GM18868 (cell line): Measurements from ENCODE around the gene ABHD13.
A peak's percentile ranks its signal among the peaks of the same experiment; 100 is the strongest.
"Not testable (repeated sequence)": the region's sequence is repeated elsewhere in the genome, so short reads cannot be mapped to it uniquely, and the experiment has no call there.

Source experiments
- ATAC-seq: cut with Tn5 transposase; IDR thresholded peaks from one replicate; pipeline ENCODE4 v1.9.1; 2021; ENCODE audit warnings: mild to moderate bottlenecking, moderate library complexity; ENCODE audit not compliant: unreplicated experiment

ABHD13 gene

GRCh38 chr13:108218044-108218974 is at the start of gene ABHD13:
Gene ABHD13 (plus strand): TSS chr13:108218392. CDS start chr13:108229219, 10,827 bp downstream.
- peak; percentile 74 for ATAC-seq

GRCh38 chr13:108168929-108169328 is 49.3 kb upstream of the ABHD13 start:
- ATAC-seq = no peak

GRCh38 chr13:108176685-108177274 is 41.4 kb upstream of the ABHD13 start:
- ATAC-seq = peak; percentile 68

GRCh38 chr13:108178078-108178477 is 40.1 kb upstream of the ABHD13 start:
- ATAC-seq = no peak

GRCh38 chr13:108182652-108183051 is 35.5 kb upstream of the ABHD13 start:
- ATAC-seq = no peak

- peak; percentile 56 for ATAC-seq
Observed at GRCh38 chr13:108185223-108185622, 33.0 kb upstream of the ABHD13 start.

- no peak for ATAC-seq
Observed at GRCh38 chr13:108188260-108188659, 29.9 kb upstream of the ABHD13 start.

GRCh38 chr13:108190897-108191296 is 27.3 kb upstream of the ABHD13 start:
- ATAC-seq = no peak

- no peak for ATAC-seq
Observed at GRCh38 chr13:108193806-108194205, 24.4 kb upstream of the ABHD13 start.

GRCh38 chr13:108194435-108194936 is 23.7 kb upstream of the ABHD13 start:
- ATAC-seq = no peak

GRCh38 chr13:108195146-108195545 is 23.0 kb upstream of the ABHD13 start:
- no peak for ATAC-seq

GRCh38 chr13:108195861-108196260 is 22.3 kb upstream of the ABHD13 start:
- no peak for ATAC-seq

GRCh38 chr13:108200781-108201398 is 17.3 kb upstream of the ABHD13 start:
- no peak for ATAC-seq

GRCh38 chr13:108210551-108210950 is 7.6 kb upstream of the ABHD13 start:
- ATAC-seq = no peak

GRCh38 chr13:108212886-108213285 is 5.3 kb upstream of the ABHD13 start:
- peak; percentile 30 for ATAC-seq

- ATAC-seq = no peak
Observed at GRCh38 chr13:108213946-108214345, 4.2 kb upstream of the ABHD13 start.

GRCh38 chr13:108214441-108215271 is 3.5 kb upstream of the ABHD13 start:
- ATAC-seq = no peak

GRCh38 chr13:108215436-108215835 is 2.8 kb upstream of the ABHD13 start, which contains the start of gene LIG4:
Gene LIG4 (minus strand): TSS chr13:108215536. CDS start chr13:108211268, 4,268 bp downstream.
- peak; percentile 75 for ATAC-seq

GRCh38 chr13:108217307-108218043 is 717 bp upstream of the ABHD13 start:
- not testable (repeated sequence) for ATAC-seq

- ATAC-seq = no peak
Observed at GRCh38 chr13:108220041-108220440, 1.8 kb downstream of the ABHD13 start.
